ENCODE results near the gene AFAP1L2.

The AFAP1L2 gene, protein sequence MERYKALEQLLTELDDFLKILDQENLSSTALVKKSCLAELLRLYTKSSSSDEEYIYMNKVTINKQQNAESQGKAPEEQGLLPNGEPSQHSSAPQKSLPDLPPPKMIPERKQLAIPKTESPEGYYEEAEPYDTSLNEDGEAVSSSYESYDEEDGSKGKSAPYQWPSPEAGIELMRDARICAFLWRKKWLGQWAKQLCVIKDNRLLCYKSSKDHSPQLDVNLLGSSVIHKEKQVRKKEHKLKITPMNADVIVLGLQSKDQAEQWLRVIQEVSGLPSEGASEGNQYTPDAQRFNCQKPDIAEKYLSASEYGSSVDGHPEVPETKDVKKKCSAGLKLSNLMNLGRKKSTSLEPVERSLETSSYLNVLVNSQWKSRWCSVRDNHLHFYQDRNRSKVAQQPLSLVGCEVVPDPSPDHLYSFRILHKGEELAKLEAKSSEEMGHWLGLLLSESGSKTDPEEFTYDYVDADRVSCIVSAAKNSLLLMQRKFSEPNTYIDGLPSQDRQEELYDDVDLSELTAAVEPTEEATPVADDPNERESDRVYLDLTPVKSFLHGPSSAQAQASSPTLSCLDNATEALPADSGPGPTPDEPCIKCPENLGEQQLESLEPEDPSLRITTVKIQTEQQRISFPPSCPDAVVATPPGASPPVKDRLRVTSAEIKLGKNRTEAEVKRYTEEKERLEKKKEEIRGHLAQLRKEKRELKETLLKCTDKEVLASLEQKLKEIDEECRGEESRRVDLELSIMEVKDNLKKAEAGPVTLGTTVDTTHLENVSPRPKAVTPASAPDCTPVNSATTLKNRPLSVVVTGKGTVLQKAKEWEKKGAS

GRCh38 chr10:114404171-114405010 is at the start of gene AFAP1L2:
Gene AFAP1L2, minus strand, starts transcription at chr10:114404502. Its CDS starts 47 bp downstream, at chr10:114404455.
- DNase-seq = no peak

DNA sequence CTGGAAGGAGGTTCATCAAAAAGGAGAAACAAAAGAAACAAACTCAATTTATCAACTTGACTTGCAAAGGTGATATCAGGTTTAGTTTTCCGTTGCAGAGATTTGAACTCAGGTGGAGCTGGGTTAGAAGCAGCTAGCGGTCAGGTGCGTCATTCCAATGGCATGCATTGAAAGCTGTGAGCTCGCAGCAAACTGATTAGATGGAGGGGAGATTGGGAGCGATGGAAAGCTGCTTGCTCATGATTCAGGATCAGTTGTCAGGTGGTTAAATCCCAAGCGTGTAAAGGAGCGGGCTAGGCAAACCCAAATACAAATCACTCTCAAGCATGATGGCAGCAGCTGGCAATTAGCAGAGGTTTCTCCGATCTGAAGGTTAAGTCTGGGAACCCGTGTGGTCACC is 49.3 kb upstream of the AFAP1L2 start:
- DNase-seq = no peak

DNA sequence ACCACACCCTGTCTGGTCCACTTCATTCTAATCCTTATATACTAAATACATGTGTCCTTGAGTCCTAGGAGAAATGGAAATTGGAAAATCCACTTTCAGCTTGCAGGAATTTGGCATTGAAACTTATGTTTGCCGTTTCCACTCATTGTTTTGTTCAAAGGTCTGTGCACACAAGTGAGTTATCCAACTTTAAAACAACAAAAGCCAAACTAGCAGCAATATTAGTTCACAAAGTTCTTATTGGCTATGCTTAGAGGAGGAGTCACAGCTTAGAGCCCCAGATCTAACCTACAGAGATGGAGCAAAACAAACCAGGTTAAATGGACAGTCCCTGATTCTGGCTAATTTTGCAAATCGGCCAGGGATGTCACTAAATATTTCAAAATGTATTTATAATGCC is 44.6 kb upstream of the AFAP1L2 start:
- no peak for DNase-seq

- DNase-seq = no peak
These were observed 41.0 kb upstream of the AFAP1L2 start for GRCh38 chr10:114445332-114445731.

DNA sequence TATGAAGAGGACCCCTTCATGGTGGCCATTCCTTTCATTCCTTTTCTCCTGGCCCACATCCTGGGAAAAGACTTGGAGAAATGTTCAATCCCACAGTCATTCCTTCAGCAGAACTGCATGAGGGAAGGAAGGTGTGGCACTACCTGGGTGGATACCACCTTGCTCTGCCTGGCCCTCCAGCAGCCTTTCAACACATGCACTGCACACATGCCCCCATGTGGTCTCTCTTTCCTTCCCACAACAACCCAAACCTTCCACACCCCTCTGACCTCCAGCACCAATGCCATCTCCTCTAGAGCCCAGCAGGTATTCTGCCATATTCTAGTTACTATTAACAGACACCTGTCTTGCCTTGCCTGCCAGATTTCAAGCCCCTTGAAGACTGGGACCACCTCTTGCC is 40.5 kb upstream of the AFAP1L2 start:
- no peak for DNase-seq

DNA sequence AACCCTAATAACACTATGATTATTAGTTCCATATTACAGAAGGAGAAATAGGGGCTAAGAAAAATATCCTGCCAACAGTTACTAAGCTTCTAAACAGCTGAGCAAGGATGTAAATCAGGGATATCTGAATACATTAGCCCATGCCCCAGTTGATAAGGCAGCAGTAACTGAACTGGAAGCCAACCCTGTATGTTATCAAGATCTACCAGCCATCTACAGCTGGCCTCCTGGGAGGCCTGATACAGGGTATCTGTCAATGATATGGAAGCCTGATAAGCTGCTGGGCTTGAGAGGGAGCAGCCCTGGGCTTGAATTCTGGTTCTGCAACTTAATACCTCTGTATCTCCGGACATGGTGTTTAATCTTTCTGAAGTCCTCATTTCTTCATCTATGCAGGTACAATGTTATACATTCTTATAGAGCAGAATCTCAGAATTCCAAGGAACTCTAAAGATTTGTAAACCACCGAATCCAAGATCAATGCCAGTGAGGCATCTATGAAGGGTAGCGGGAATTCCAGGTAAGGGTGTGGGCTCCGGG is 37.9 kb upstream of the AFAP1L2 start:
- no peak for DNase-seq

DNA sequence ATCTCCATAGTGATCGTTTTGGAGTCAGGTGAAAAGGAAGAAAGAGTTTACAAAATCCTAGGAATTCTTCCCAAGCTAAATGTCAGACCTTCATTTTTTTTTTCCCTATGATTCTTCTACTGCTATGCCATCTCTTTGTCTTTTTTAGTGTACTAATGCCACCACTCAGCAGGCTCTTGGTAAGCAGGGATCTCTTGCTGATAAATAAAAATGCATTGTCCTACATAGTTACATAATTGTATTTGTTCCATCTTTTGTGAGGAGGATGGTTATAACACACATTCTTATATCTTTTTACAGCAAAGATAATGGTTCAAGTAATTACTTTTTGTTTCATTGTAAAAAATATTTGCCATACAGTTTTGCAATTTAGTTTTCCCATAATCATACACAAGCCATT is 36.8 kb upstream of the AFAP1L2 start:
- DNase-seq = no peak

DNA sequence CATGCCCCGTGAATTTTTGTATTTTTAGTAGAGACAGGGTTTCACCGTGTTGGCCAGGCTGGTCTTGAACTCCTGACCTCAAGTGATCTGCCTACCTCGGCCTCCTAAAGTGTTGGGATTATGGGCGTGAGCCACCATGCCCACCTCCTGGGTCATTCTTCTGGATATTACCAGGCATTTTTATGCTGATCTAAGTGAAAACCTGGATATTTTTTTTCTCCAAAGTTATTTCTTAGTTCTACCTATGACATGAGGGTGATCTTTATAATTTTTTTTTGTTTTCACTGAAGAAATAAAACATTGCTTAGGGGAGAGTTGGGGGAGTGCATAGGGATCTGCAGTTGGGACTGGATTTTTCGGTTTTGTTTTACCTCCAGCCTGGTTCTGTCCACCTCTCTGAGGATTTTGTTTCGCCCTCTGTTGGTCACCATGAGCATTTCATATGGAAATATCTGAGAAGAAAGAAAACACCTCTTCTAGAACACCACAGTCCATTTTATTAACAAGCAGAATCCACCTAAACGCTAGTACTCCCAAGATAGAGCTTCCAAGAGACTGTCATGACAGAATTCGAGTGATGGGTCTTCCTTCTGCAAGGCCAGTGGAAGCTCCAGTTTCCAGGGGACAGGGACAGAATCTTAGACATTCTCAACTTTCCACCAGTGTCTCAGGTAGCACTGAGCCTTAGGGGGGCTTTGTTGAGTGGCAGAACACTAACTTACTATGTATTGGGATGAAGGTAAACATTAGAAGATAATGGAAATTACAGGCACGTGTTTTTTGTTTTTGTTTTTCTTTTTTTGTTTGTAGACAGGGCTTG is 33.4 kb upstream of the AFAP1L2 start:
- no peak for DNase-seq

GRCh38 chr10:114436941-114437340 is 32.6 kb upstream of the AFAP1L2 start:
- no peak for DNase-seq

DNA sequence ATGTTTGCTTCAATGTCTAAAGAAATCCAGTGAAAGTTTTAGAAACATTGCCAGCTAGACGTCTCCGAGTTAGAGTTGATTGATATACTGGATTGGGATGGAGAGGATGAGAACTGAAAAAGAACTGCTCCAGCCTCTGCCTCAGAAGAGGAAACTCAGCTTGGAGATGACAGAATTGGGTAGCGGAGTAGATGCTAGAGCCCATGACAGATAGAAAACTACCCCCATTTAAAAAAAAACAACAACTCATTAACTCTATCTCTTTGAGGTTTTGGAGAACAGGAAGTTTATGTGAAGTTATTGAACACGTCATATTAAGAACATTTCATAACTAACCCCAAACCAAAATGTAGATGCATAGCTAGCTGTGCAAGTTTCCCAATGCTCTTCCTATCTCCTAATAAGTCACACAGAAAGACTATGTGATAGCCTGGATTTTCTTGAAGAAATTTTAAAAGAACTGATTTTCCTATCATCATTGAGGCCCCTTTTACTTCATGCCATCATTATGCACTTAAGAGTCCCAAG is 28.3 kb upstream of the AFAP1L2 start:
- no peak for DNase-seq

- no peak for DNase-seq
These were observed 27.3 kb upstream of the AFAP1L2 start for GRCh38 chr10:114431414-114432135.

DNA sequence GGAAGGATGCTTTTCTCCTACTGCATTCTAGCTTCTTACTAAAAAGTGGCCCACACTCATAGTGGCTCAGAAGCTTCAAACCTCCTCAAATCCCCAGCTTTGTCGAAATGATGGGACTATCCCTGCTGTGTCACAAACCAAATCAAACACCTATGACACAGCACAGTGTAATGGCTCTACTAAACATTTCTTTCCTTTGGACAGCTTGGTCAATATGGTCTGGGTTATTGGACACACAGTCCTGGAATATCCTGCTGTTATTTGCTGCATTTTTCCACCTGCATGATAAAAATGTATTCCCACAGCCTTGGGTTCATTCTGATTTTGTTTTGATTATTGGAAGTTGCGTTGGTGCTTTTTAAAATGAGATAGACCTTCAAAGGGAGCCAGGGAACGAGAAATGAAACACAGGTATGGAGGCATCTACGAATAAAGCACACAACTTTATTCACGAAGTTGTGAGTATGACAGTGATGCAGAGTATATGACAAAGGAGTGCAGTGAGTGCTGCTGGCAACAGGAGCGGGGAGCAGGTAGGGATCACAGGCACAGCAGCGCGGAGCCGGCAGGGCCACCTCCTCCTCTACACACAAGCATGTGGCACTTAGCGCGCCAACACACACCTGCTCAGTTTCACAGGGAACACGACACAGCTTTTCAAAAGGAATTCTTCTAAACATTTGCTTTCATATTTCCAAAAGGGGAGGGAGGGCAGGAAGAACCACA is 26.5 kb upstream of the AFAP1L2 start:
- no peak for DNase-seq

DNA sequence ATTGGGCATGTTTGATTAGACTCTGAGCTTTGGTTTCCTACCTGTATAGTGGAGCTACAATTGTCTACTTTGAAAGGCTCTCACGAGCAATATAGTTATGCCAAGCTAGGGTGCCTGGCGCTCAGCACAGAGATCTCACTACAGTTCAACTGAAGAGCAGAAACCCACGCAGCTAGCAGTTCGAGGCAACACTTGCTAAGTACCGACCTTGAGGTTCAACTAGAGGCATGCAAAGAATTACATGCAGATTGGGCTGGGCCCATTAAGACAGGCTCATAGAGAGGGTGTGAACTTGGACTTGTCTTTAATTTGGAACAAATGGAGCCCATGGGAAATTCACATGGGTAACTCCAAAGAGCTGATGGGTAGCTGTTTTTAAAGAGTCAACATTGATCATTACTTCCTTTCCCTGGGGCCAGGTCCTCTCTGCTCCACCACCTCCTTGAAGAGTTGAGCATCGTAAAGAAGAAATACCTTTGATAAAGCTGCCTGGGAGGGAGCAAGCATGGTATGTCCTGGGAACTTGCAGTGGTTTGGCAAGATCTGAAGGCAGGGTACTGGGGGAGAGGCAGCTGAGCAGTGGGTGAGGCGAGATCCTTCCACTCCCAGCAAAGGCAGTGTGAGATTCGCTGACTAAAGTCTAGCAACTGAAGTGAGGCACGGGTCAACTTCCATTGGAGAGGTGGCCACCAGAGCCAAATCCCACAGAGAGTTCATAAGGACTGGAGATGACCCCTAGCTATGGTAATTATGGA is 25.5 kb upstream of the AFAP1L2 start:
- no peak for DNase-seq

GRCh38 chr10:114427124-114427852 is 23.0 kb upstream of the AFAP1L2 start:
- DNase-seq = no peak

- DNase-seq = no peak
These were observed 22.2 kb upstream of the AFAP1L2 start for GRCh38 chr10:114426476-114426875.

GRCh38 chr10:114420811-114421485 is 16.6 kb upstream of the AFAP1L2 start:
- DNase-seq = no peak

- no peak for DNase-seq
These were observed 13.8 kb upstream of the AFAP1L2 start for GRCh38 chr10:114418109-114418508.

Data from activated CD4-positive, alpha-beta T cell treated with anti-CD3 and anti-CD28 coated beads for 1 hour (primary cell).